Measurements from ENCODE around the gene ZNF550.
"Not testable (repeated sequence)": the region's sequence is repeated elsewhere in the genome, so short reads cannot be mapped to it uniquely, and the experiment has no call there.

The ZNF550 gene

GRCh38 chr19:57537953-57538547 lies 21.6 kb downstream of the ZNF550 start:
- Histone ChIP-seq H3K9me3 (ENCODE audit: control insufficient read depth, low read length) (peaks cover 23% of the 10 kb centered on the region), H3K4me3 (ENCODE audit: insufficient read depth, low read depth, low read length) (no peak overlapping the region), H3K27ac (ENCODE audit: insufficient read depth, low read depth, low read length, poor library complexity, severe bottlenecking) (no peak overlapping the region), H3K36me3 (ENCODE audit: control insufficient read depth, insufficient read depth, low read length) (peaks cover 78% of the 10 kb centered on the region), H3K4me1 (ENCODE audit: control insufficient read depth, insufficient read depth, low read length) (no peaks in the 10 kb centered on the region), H3K27me3 (ENCODE audit: control insufficient read depth, insufficient read depth, low read length, poor library complexity, severe bottlenecking) (no peaks in the 10 kb centered on the region)
- 92 to 95% methylated on average over 7 of the region's 7 CpGs for WGBS, 2 experiments

DNA sequence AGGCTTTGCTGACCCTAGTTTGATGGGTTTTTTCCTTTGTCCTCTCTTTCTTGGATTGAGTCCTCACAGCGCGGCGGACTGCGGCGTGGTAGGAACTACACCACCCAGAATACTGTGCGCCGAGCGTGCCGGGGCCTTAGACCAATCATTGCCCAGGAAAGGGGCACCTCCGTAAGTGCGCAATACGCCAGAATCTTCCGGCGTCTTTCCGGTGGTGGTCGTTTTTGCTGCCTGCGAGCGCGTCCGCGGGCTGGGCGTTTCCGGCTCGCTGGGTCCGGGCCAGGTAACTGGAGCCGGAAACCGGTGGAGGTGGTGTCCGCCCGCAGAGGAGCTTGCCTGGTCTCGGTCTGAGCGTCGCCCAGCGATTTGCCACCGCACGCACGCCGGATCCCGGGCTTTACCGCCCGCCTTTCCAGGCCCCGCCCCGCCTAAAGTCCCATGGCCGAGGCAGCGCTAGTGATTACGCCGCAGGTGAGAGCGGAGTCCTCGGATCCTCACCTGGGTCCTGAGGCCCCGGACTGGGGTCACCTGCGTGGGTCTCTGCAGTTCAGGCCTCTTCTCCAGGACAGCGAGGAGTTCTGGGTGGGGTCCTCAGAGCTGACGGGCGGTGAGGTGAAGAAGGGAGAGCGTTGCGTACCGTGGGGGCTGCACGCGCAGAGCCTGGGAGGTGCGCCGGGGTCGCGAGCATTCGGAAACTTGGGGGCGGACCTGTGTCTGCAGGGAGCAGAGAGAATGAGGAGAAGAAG lies 32.4 kb downstream of the ZNF550 start, which contains the start of gene ZNF549:
Gene ZNF549 (plus strand): TSS at position 221 of the 746 bp plus-strand sequence. CDS start 218 bp downstream, at position 439.
- Histone ChIP-seq H3K4me3 (ENCODE audit: insufficient read depth, low read depth, low read length) (peak within 1 kb of the TSS; percentile 74), H3K36me3 (ENCODE audit: control insufficient read depth, insufficient read depth, low read length) (peaks cover 4% of the 10 kb centered on the region), H3K9me3 (ENCODE audit: control insufficient read depth, low read length) (no peaks in the 10 kb centered on the region), H3K27me3 (ENCODE audit: control insufficient read depth, insufficient read depth, low read length, poor library complexity, severe bottlenecking) (no peaks in the 10 kb centered on the region), H3K27ac (ENCODE audit: insufficient read depth, low read depth, low read length, poor library complexity, severe bottlenecking) (no peak within 1 kb of the TSS), H3K4me1 (ENCODE audit: control insufficient read depth, insufficient read depth, low read length) (peaks cover 5% of the 10 kb centered on the region)
- WGBS, 2 experiments = 1% methylated on average over 64 of the region's 64 CpGs

GRCh38 chr19:57518021-57518420 lies 41.6 kb downstream of the ZNF550 start:
- 88 to 90% methylated on average over 4 of the region's 4 CpGs for WGBS, 2 experiments
- not testable (repeated sequence) for H3K9me3 ChIP-seq (ENCODE audit: control insufficient read depth, low read length); H3K4me1 ChIP-seq (ENCODE audit: control insufficient read depth, insufficient read depth, low read length); H3K27ac ChIP-seq (ENCODE audit: insufficient read depth, low read depth, low read length, poor library complexity, severe bottlenecking); H3K27me3 ChIP-seq (ENCODE audit: control insufficient read depth, insufficient read depth, low read length, poor library complexity, severe bottlenecking); H3K36me3 ChIP-seq (ENCODE audit: control insufficient read depth, insufficient read depth, low read length); H3K4me3 ChIP-seq (ENCODE audit: insufficient read depth, low read depth, low read length)

- Histone ChIP-seq H3K4me1 (ENCODE audit: control insufficient read depth, insufficient read depth, low read length) (no peaks in the 10 kb centered on the region), H3K9me3 (ENCODE audit: control insufficient read depth, low read length) (no peaks in the 10 kb centered on the region), H3K27ac (ENCODE audit: insufficient read depth, low read depth, low read length, poor library complexity, severe bottlenecking) (no peak overlapping the region), H3K27me3 (ENCODE audit: control insufficient read depth, insufficient read depth, low read length, poor library complexity, severe bottlenecking) (no peaks in the 10 kb centered on the region), H3K4me3 (ENCODE audit: insufficient read depth, low read depth, low read length) (no peak overlapping the region), H3K36me3 (ENCODE audit: control insufficient read depth, insufficient read depth, low read length) (peaks cover 3% of the 10 kb centered on the region)
- WGBS, 2 experiments = 92% methylated on average over 5 of the region's 5 CpGs
Observed at GRCh38 chr19:57515255-57515654, 44.4 kb downstream of the ZNF550 start.

DNA sequence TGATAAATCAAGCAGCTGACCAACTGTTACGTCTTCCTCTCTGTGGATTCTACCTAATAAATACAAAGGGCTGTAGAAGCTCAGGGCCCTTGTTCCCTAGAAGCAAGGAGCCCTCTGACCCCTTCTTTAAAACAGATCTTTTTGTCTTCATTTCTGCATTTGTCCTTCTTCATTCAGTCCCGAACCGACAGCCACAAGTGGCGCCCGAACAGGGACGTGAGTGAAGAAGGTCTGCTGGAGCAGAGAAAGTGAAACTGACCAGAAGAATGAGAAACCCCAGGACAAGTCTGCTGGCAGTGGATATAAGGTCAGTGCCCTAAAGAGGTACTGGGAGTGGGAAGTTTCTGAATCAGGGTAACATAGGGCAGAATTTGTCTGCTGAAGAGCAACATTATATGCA lies 46.8 kb downstream of the ZNF550 start:
- Histone ChIP-seq H3K36me3 (ENCODE audit: control insufficient read depth, insufficient read depth, low read length) (peaks cover 3% of the 10 kb centered on the region), H3K27me3 (ENCODE audit: control insufficient read depth, insufficient read depth, low read length, poor library complexity, severe bottlenecking) (no peaks in the 10 kb centered on the region), H3K9me3 (ENCODE audit: control insufficient read depth, low read length) (no peaks in the 10 kb centered on the region), H3K4me3 (ENCODE audit: insufficient read depth, low read depth, low read length) (no peak overlapping the region), H3K27ac (ENCODE audit: insufficient read depth, low read depth, low read length, poor library complexity, severe bottlenecking) (no peak overlapping the region), H3K4me1 (ENCODE audit: control insufficient read depth, insufficient read depth, low read length) (no peaks in the 10 kb centered on the region)
- WGBS, 2 experiments = 96 to 97% methylated on average over 6 of the region's 6 CpGs

GRCh38 chr19:57511484-57511883 lies 48.2 kb downstream of the ZNF550 start:
- Histone ChIP-seq H3K27ac (ENCODE audit: insufficient read depth, low read depth, low read length, poor library complexity, severe bottlenecking) (no peak overlapping the region), H3K36me3 (ENCODE audit: control insufficient read depth, insufficient read depth, low read length) (peaks cover 13% of the 10 kb centered on the region), H3K4me1 (ENCODE audit: control insufficient read depth, insufficient read depth, low read length) (no peaks in the 10 kb centered on the region), H3K27me3 (ENCODE audit: control insufficient read depth, insufficient read depth, low read length, poor library complexity, severe bottlenecking) (no peaks in the 10 kb centered on the region), H3K9me3 (ENCODE audit: control insufficient read depth, low read length) (no peaks in the 10 kb centered on the region), H3K4me3 (ENCODE audit: insufficient read depth, low read depth, low read length) (no peak overlapping the region)

DNA sequence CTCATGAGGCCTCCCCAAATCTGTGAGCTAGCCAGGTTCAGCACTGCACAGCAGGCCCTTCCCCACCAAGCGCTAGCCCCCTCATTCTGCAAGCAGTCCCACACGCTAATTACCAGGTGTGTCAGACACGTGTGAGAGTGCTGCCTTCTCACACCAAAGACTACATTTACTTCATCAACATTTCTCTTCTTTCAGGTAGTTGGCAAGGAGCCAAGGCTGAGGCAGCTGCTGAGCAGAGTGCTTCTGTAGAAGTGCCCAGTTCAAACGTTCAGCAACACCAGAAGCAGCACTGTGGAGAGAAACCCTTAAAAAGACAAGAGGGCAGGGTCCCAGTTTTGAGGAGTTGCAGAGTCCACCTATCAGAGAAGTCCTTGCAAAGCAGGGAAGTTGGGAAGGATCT lies 53.5 kb downstream of the ZNF550 start:
- WGBS, 2 experiments = 88 to 93% methylated on average over 4 of the region's 4 CpGs
- no peak overlapping the region for H3K27ac ChIP-seq (ENCODE audit: insufficient read depth, low read depth, low read length, poor library complexity, severe bottlenecking)
- H3K27me3 ChIP-seq (ENCODE audit: control insufficient read depth, insufficient read depth, low read length, poor library complexity, severe bottlenecking) = no peaks in the 10 kb centered on the region
- H3K9me3 ChIP-seq (ENCODE audit: control insufficient read depth, low read length) = no peaks in the 10 kb centered on the region
- no peak overlapping the region for H3K4me3 ChIP-seq (ENCODE audit: insufficient read depth, low read depth, low read length)
- peaks cover 26% of the 10 kb centered on the region for H3K36me3 ChIP-seq (ENCODE audit: control insufficient read depth, insufficient read depth, low read length)
- H3K4me1 ChIP-seq (ENCODE audit: control insufficient read depth, insufficient read depth, low read length) = no peaks in the 10 kb centered on the region

GRCh38 chr19:57500400-57500799 lies 59.3 kb downstream of the ZNF550 start:
- WGBS, 2 experiments = 68 to 77% methylated on average over 1 of the region's 4 CpGs
- not testable (repeated sequence) for H3K27me3 ChIP-seq (ENCODE audit: control insufficient read depth, insufficient read depth, low read length, poor library complexity, severe bottlenecking); H3K9me3 ChIP-seq (ENCODE audit: control insufficient read depth, low read length); H3K4me1 ChIP-seq (ENCODE audit: control insufficient read depth, insufficient read depth, low read length); H3K27ac ChIP-seq (ENCODE audit: insufficient read depth, low read depth, low read length, poor library complexity, severe bottlenecking); H3K36me3 ChIP-seq (ENCODE audit: control insufficient read depth, insufficient read depth, low read length)
- peak overlapping the region; percentile 71 for H3K4me3 ChIP-seq (ENCODE audit: insufficient read depth, low read depth, low read length)

GRCh38 chr19:57499680-57500395 lies 59.8 kb downstream of the ZNF550 start, which contains the start of gene ZNF773:
ZNF773 (plus strand) TSS chr19:57499938; CDS start chr19:57500081, 143 bp downstream.
- H3K9me3 ChIP-seq (ENCODE audit: control insufficient read depth, low read length); H3K27ac ChIP-seq (ENCODE audit: insufficient read depth, low read depth, low read length, poor library complexity, severe bottlenecking); H3K36me3 ChIP-seq (ENCODE audit: control insufficient read depth, insufficient read depth, low read length); H3K27me3 ChIP-seq (ENCODE audit: control insufficient read depth, insufficient read depth, low read length, poor library complexity, severe bottlenecking); H3K4me1 ChIP-seq (ENCODE audit: control insufficient read depth, insufficient read depth, low read length): not testable (repeated sequence)
- 1% methylated on average over 50 to 57 of the region's 69 CpGs for WGBS, 2 experiments
- H3K4me3 ChIP-seq (ENCODE audit: insufficient read depth, low read depth, low read length) = peak within 1 kb of the TSS; percentile 71

GRCh38 chr19:57499332-57499679 lies 60.4 kb downstream of the ZNF550 start:
- H3K36me3 ChIP-seq (ENCODE audit: control insufficient read depth, insufficient read depth, low read length); H3K27ac ChIP-seq (ENCODE audit: insufficient read depth, low read depth, low read length, poor library complexity, severe bottlenecking); H3K4me3 ChIP-seq (ENCODE audit: insufficient read depth, low read depth, low read length); H3K27me3 ChIP-seq (ENCODE audit: control insufficient read depth, insufficient read depth, low read length, poor library complexity, severe bottlenecking); H3K9me3 ChIP-seq (ENCODE audit: control insufficient read depth, low read length); H3K4me1 ChIP-seq (ENCODE audit: control insufficient read depth, insufficient read depth, low read length): not testable (repeated sequence)
